ENCODE results near the gene MAPK10.

The MAPK10 gene

GRCh38 chr4:86359944-86360478, at the start of gene MAPK10:
MAPK10 (minus strand) TSS chr4:86360053.
- DNase-seq (ENCODE audit: low read depth), result no peak

GRCh38 chr4:86403575-86403974, 43.7 kb upstream of the MAPK10 start:
- no peak for DNase-seq (ENCODE audit: low read depth)

GRCh38 chr4:86401826-86402225, 42.0 kb upstream of the MAPK10 start:
- DNase-seq (ENCODE audit: low read depth), result no peak

GRCh38 chr4:86400216-86400615, 40.4 kb upstream of the MAPK10 start:
- DNase-seq (ENCODE audit: low read depth), result no peak

- no peak for DNase-seq (ENCODE audit: low read depth)
Observed at GRCh38 chr4:86398187-86398586, 38.3 kb upstream of the MAPK10 start.

GRCh38 chr4:86393749-86394148, 33.9 kb upstream of the MAPK10 start:
- no peak for DNase-seq (ENCODE audit: low read depth)

GRCh38 chr4:86389664-86390063, 29.8 kb upstream of the MAPK10 start:
- no peak for DNase-seq (ENCODE audit: low read depth)

- DNase-seq (ENCODE audit: low read depth), result no peak
Observed at GRCh38 chr4:86388252-86388651, 28.4 kb upstream of the MAPK10 start.

- DNase-seq (ENCODE audit: low read depth), result no peak
Observed at GRCh38 chr4:86386817-86387415, 27.1 kb upstream of the MAPK10 start.

- DNase-seq (ENCODE audit: low read depth), result no peak
Observed at GRCh38 chr4:86386201-86386600, 26.3 kb upstream of the MAPK10 start.

GRCh38 chr4:86381431-86381830, 21.6 kb upstream of the MAPK10 start:
- no peak for DNase-seq (ENCODE audit: low read depth)

GRCh38 chr4:86380181-86380724, 20.4 kb upstream of the MAPK10 start:
- DNase-seq (ENCODE audit: low read depth), result no peak

GRCh38 chr4:86376850-86377249, 17.0 kb upstream of the MAPK10 start:
- DNase-seq (ENCODE audit: low read depth), result no peak

- DNase-seq (ENCODE audit: low read depth), result no peak
Observed at GRCh38 chr4:86368433-86368832, 8.6 kb upstream of the MAPK10 start.

GRCh38 chr4:86367577-86367976, 7.7 kb upstream of the MAPK10 start:
- DNase-seq (ENCODE audit: low read depth), result no peak

GRCh38 chr4:86366920-86367319, 7.1 kb upstream of the MAPK10 start:
- DNase-seq (ENCODE audit: low read depth), result no peak

GRCh38 chr4:86362510-86362909, 2.7 kb upstream of the MAPK10 start:
- DNase-seq (ENCODE audit: low read depth), result no peak

GRCh38 chr4:86358257-86358656, 1.6 kb downstream of the MAPK10 start:
- DNase-seq (ENCODE audit: low read depth), result no peak

GRCh38 chr4:86357608-86358007, 2.2 kb downstream of the MAPK10 start:
- DNase-seq (ENCODE audit: low read depth), result no peak

- DNase-seq (ENCODE audit: low read depth), result no peak
Observed at GRCh38 chr4:86356425-86357210, 3.2 kb downstream of the MAPK10 start.

- DNase-seq (ENCODE audit: low read depth), result no peak
Observed at GRCh38 chr4:86354390-86354789, 5.5 kb downstream of the MAPK10 start.

- no peak for DNase-seq (ENCODE audit: low read depth)
Observed at GRCh38 chr4:86346320-86346719, 13.5 kb downstream of the MAPK10 start.

- no peak for DNase-seq (ENCODE audit: low read depth)
Observed at GRCh38 chr4:86344127-86344526, 15.7 kb downstream of the MAPK10 start.

Measured in stimulated activated CD8-positive, alpha-beta memory T cell treated with anti-CD3 and anti-CD28 coated beads, Interleukin-7, amount 100 ng/mL, for 24 hours (primary cell).